NCI-H2171 (cell line): ENCODE data around the gene PDE4DIP.
"Not testable (repeated sequence)": the region's sequence is repeated elsewhere in the genome, so short reads cannot be mapped to it uniquely, and the experiment has no call there.

ENCODE experiments used
- DNase-seq: peaks from one replicate; lab custom pipeline; 2025; lab: John Stamatoyannopoulos, UW

The PDE4DIP gene

GRCh38 chr1:148874408-148875388, 30.5 kb downstream of the PDE4DIP start:
- DNase-seq = not testable (repeated sequence)

GRCh38 chr1:148879812-148880416, 35.7 kb downstream of the PDE4DIP start:
- DNase-seq = not testable (repeated sequence)

GRCh38 chr1:148881261-148881660, 37.0 kb downstream of the PDE4DIP start:
- DNase-seq = not testable (repeated sequence)

GRCh38 chr1:148885219-148885618, 41.0 kb downstream of the PDE4DIP start:
- not testable (repeated sequence) for DNase-seq

- DNase-seq = not testable (repeated sequence)
Observed at GRCh38 chr1:148886293-148886692, 42.1 kb downstream of the PDE4DIP start.

GRCh38 chr1:148888597-148888996, 44.4 kb downstream of the PDE4DIP start:
- DNase-seq = not testable (repeated sequence)

- DNase-seq = not testable (repeated sequence)
Observed at GRCh38 chr1:148889267-148890074, 45.2 kb downstream of the PDE4DIP start.

- DNase-seq = not testable (repeated sequence)
Observed at GRCh38 chr1:148890075-148890568, 45.9 kb downstream of the PDE4DIP start.

GRCh38 chr1:148894360-148895352, 50.4 kb downstream of the PDE4DIP start:
- not testable (repeated sequence) for DNase-seq

GRCh38 chr1:148900026-148900425, 55.8 kb downstream of the PDE4DIP start:
- DNase-seq = not testable (repeated sequence)

GRCh38 chr1:148900691-148901090, 56.5 kb downstream of the PDE4DIP start:
- DNase-seq = not testable (repeated sequence)

- not testable (repeated sequence) for DNase-seq
Observed at GRCh38 chr1:148901150-148901952, 57.1 kb downstream of the PDE4DIP start.

- DNase-seq = not testable (repeated sequence)
Observed at GRCh38 chr1:148901953-148902341, 57.7 kb downstream of the PDE4DIP start.

GRCh38 chr1:148909219-148909826, 65.1 kb downstream of the PDE4DIP start:
- not testable (repeated sequence) for DNase-seq

- DNase-seq = not testable (repeated sequence)
Observed at GRCh38 chr1:148911303-148911928, 67.2 kb downstream of the PDE4DIP start.

GRCh38 chr1:148916222-148916621, 72.0 kb downstream of the PDE4DIP start:
- DNase-seq = not testable (repeated sequence)

GRCh38 chr1:148916695-148917348, 72.6 kb downstream of the PDE4DIP start:
- not testable (repeated sequence) for DNase-seq

- DNase-seq = not testable (repeated sequence)
Observed at GRCh38 chr1:148918836-148919447, 74.7 kb downstream of the PDE4DIP start.
